Measurements from ENCODE around the gene SLC4A5.

Gene SLC4A5

DNA sequence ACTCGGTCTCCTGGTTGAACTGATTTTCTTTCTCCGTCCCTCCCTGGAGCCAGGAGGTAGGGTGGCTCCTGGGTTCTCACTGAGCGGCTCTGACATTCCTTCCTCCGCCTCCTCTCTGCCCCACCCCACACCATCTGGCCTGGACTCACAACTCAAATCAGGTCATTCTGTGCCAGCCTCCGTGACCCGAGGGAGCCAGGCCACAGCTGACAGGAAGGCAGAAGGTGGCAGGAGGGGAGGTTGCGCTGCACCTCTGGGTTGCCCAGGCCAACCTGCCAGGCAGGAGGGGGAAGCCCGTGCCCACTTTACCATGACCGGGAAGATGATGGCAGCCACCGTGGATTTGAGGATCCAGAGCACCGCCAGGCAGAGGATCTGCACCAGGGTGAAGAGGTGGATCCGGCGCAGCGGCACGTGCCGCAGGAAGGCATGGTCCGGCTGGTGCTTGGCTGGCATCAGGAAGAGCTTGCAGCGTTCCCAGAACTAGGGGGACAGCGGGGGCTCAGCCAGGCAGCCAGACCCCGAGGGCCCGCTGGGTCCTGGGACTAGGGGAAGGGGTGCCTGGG lies 116.5 kb downstream of the SLC4A5 start:
- TF ChIP-seq, protein P1, sequence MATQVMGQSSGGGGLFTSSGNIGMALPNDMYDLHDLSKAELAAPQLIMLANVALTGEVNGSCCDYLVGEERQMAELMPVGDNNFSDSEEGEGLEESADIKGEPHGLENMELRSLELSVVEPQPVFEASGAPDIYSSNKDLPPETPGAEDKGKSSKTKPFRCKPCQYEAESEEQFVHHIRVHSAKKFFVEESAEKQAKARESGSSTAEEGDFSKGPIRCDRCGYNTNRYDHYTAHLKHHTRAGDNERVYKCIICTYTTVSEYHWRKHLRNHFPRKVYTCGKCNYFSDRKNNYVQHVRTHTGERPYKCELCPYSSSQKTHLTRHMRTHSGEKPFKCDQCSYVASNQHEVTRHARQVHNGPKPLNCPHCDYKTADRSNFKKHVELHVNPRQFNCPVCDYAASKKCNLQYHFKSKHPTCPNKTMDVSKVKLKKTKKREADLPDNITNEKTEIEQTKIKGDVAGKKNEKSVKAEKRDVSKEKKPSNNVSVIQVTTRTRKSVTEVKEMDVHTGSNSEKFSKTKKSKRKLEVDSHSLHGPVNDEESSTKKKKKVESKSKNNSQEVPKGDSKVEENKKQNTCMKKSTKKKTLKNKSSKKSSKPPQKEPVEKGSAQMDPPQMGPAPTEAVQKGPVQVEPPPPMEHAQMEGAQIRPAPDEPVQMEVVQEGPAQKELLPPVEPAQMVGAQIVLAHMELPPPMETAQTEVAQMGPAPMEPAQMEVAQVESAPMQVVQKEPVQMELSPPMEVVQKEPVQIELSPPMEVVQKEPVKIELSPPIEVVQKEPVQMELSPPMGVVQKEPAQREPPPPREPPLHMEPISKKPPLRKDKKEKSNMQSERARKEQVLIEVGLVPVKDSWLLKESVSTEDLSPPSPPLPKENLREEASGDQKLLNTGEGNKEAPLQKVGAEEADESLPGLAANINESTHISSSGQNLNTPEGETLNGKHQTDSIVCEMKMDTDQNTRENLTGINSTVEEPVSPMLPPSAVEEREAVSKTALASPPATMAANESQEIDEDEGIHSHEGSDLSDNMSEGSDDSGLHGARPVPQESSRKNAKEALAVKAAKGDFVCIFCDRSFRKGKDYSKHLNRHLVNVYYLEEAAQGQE (IDR thresholded peaks at IDR 0.05; ENCODE audit: insufficient read depth in 1 of 2, low read depth in 2 of 2, low read length in 2 of 2), result no peak
- TF ChIP-seq FOXP2 (optimal IDR thresholded peaks at IDR 0.05; ENCODE audit: borderline replicate concordance, extremely low read depth, extremely low read length, insufficient read depth) (no peak), SIN3A (IDR thresholded peaks at IDR 0.05; ENCODE audit: borderline replicate concordance, insufficient read depth, low read length) (no peak), POLR2AphosphoS5 (IDR thresholded peaks at IDR 0.05; ENCODE audit: low read depth, low read length) (no peak), TAF1 (IDR thresholded peaks at IDR 0.05; ENCODE audit: borderline replicate concordance, insufficient read depth, low read length) (no peak)

DNA sequence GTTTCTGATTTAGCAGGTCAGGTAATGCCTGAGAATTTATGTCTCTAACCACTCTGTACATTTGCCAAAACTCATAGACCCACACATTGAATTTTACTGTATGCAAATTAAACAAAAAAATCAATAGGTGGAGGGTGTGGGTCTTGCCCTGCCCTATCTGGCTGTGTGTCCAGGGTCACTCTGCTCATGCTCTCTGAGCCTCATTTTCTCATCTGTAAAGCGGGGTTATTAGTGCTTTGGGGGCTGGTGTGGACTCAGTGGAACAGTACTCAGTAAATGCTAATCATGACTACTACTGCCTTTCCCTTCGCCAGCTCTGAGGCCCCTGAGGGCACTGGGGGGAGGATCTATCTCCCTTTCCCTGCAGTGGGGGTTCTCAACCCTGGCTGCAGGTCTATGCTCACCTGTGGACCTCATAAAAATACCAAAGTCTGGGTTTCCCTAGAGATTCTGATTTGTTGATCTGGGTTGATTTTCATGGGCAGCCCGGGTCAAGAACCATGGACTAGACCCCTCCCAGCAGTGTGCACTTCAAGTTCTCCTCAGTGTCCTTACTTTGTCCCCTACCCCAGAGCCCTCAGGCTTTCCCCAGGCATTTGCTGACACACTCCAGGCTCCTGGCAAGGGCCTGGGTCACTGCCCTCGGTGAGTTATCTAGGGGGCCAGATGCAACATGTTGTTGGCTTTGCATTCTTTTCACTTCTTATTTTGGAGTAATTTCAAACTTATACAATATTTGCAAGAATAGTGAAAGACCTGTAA lies 117.3 kb downstream of the SLC4A5 start:
- TF ChIP-seq SIN3A (IDR thresholded peaks at IDR 0.05; ENCODE audit: borderline replicate concordance, insufficient read depth, low read length), result no peak
- TF ChIP-seq POLR2AphosphoS5 (IDR thresholded peaks at IDR 0.05; ENCODE audit: low read depth, low read length), result no peak
- TF ChIP-seq TAF1 (IDR thresholded peaks at IDR 0.05; ENCODE audit: borderline replicate concordance, insufficient read depth, low read length), result no peak
- TF ChIP-seq, protein P1 (IDR thresholded peaks at IDR 0.05; ENCODE audit: insufficient read depth in 1 of 2, low read depth in 2 of 2, low read length in 2 of 2), result no peak
- no peak for TF ChIP-seq FOXP2 (optimal IDR thresholded peaks at IDR 0.05; ENCODE audit: borderline replicate concordance, extremely low read depth, extremely low read length, insufficient read depth)

DNA sequence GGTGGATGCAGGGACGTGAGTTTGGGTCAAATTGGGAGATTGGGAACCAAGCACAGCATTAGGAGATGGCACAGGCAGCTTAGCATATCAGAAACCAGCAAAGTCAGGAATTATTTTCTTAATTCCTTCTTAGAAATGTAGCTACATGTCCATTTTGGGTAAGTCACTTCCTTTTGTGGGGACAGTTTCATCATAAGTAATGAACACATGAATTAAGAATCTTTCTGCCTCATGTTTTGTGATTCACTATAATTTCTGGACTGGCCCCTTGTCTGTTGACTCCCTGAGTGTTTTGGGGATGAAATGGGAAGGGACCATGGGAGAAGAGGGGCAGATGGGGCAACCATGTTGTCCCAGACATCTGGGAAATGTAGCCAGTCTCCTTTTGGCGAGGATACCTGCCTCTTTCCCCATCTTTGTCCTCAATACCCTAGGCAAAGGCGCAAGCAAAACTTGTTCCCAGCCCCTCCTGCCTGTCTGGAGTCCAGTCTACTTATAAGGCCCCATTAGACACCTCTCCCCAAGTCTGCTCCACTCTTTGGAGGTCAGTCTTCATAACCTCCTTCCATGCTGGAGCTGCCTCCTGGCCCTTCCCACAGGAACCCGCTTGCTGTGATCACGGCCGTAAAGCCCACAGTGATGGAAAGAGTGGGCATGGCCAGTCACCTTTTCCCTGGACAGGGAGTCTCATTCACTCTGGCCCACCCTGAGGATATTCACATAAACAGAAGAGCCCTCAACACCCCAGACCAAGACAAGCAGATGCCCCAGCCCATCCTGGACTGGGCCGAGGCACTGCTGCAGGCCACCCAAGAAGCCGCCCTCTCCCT lies 119.1 kb downstream of the SLC4A5 start:
- TF ChIP-seq TAF1 (IDR thresholded peaks at IDR 0.05; ENCODE audit: borderline replicate concordance, insufficient read depth, low read length), result no peak
- TF ChIP-seq FOXP2 (optimal IDR thresholded peaks at IDR 0.05; ENCODE audit: borderline replicate concordance, extremely low read depth, extremely low read length, insufficient read depth), result no peak
- no peak for TF ChIP-seq POLR2AphosphoS5 (IDR thresholded peaks at IDR 0.05; ENCODE audit: low read depth, low read length)
- no peak for TF ChIP-seq SIN3A (IDR thresholded peaks at IDR 0.05; ENCODE audit: borderline replicate concordance, insufficient read depth, low read length)
- TF ChIP-seq, protein P1 (IDR thresholded peaks at IDR 0.05; ENCODE audit: insufficient read depth in 1 of 2, low read depth in 2 of 2, low read length in 2 of 2), result no peak

DNA sequence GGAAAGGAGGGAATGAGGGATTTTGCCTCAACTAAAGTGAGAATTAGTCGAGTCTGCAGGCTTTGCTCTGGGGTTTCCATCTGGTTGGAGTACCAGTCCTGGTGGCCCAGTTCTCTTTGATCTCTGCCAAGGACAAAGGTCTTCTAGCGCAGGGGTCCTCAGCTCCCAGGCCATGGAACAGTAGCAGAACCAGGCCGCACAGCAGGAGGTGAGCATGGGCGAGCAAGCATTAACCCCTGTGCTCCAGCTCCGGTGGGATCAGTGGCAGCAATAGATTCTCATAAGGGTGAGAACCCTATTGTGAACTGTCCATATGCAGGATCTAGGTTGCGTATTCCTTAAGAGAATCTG lies 120.9 kb downstream of the SLC4A5 start:
- TF ChIP-seq FOXP2 (optimal IDR thresholded peaks at IDR 0.05; ENCODE audit: borderline replicate concordance, extremely low read depth, extremely low read length, insufficient read depth) (no peak), POLR2AphosphoS5 (IDR thresholded peaks at IDR 0.05; ENCODE audit: low read depth, low read length) (0 out of 2 replicates have a peak, but pooled peaks have one; percentile 3)

DNA sequence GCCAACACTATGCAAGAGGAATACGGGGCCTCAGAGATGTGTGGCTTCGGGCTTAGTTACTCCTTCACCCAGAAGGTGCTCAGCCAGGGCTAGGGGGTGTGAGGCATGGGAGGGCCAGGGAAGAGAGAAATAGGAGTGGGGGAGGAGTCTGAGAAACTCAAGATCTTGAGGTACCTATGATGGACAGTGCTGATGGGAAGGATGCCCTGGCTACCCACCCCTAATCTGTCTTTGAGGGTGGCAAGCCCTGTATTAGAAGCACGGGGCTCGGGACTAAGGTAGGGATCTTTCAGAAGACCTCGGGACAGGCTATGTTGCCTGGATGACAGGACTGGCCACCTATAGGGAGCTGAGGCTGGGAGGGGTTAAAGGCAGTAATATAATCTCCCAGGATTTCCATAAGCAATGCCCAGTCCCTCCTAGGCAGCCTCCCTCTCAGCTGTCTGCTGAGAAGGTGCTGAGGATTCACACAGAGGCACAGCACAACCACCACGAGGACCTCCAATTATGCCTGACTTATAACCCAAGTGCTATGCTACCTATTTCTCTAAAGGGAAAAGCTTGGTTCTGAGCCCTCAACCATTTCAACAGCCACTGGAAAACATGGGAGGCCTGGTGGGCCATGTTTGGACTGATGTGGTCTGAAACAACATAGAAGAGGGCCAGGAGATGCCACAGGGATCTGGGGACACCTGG lies 121.5 kb downstream of the SLC4A5 start:
- TF ChIP-seq SIN3A (IDR thresholded peaks at IDR 0.05; ENCODE audit: borderline replicate concordance, insufficient read depth, low read length) (no peak), POLR2AphosphoS5 (IDR thresholded peaks at IDR 0.05; ENCODE audit: low read depth, low read length) (peak; percentile 57; the same call in 1 of the 2 replicates), TAF1 (IDR thresholded peaks at IDR 0.05; ENCODE audit: borderline replicate concordance, insufficient read depth, low read length) (no peak)
